GM18520 (cell line): ENCODE data around the gene SLC8A1.

Experiments
- ATAC-seq: cut with Tn5 transposase; IDR thresholded peaks from one replicate; pipeline ENCODE4 v1.9.1; 2021; ENCODE audit not compliant: unreplicated experiment

The SLC8A1 gene

DNA sequence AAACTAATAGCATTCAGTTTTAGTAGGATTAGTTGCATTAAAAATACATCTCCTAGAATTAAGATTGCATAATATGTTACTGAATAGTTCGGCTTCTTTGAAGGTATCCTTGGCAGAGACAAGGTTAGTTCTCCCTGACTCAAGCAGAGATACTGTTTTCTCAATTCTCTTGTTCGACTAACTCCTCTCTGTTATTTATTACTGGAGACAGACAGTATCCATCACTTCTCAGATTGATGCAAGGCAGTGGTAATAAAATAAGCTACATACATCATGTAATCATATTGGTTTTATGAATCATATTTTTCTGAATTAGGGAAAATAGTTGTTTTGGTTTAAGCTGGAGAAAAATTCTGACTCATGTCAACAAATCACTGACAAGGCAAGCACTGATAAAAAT is 134.8 kb downstream of the SLC8A1 start:
- no peak for ATAC-seq

DNA sequence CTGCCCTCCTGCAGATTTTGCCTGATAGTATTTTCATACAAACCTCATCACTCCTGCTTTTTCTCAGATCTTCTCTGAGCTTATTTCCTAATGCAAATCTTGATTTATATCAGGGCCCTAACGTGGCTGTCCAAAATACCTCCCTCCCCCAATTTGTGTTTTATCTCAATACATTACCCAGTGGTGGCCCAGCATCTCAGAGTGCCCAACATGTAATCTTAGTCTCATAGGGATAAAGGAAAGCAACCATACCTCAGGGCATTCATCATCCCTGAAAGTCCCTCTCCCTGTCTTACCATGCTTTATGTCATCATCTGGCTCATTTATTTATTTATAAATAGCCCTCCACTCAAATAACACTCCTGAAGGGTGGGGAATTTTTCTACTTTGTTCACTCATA is 135.3 kb downstream of the SLC8A1 start:
- ATAC-seq, result no peak

DNA sequence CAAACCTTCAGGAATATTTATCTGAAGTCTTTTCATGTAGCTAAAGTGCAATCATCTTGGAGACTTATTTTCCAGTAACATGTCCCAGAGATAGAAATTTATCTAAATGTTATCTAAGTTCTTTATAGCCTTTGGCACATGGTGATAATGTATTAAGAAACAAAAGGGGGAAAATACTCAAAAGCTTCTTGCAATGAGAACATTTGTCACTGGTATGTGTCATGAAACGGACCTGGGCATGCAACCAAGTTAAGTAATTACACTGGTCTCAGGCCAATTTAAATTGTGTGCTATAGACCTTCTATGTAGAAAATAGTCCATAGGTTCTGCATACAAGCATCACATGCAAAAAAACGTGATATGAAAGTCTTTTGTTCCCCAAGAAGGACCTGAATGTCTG is 136.2 kb downstream of the SLC8A1 start:
- ATAC-seq, result no peak

DNA sequence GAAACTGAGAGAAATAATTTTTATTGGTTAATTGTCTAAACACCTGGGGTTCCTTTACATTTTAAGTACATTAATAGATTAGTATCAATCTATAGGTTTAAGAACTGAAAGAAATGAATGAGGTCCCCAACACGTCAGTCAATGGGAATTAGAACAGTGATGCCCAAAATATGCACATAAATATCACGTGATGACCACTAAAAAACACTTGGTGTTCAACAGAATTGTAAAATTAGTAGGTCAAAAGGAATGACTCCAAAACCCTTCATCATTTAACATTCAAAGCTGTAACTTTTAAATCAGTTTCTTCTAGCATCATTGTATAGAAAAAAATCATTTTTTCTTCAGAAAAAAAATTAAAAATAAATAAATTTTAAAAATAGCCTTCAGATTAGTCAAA is 140.9 kb downstream of the SLC8A1 start:
- no peak for ATAC-seq

DNA sequence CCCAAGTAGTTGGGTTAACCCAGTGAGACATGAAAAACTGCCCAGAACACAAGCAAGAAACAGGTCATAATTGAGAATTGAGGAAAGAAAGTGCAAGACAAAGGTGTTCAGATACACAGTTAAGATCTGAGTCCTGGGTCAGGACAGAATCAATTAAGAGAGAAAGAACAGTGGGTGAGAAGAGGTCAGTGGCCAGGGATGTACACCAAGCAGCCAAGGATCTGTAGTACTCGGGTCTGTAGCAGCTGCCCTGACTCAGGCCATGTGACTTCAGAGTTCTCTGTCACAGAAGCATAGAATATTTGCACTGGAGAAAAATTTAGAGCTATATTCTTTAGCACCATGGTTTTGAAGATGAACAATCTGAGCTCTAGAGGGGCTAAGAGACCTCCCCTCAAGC is 141.6 kb downstream of the SLC8A1 start:
- ATAC-seq, result no peak

DNA sequence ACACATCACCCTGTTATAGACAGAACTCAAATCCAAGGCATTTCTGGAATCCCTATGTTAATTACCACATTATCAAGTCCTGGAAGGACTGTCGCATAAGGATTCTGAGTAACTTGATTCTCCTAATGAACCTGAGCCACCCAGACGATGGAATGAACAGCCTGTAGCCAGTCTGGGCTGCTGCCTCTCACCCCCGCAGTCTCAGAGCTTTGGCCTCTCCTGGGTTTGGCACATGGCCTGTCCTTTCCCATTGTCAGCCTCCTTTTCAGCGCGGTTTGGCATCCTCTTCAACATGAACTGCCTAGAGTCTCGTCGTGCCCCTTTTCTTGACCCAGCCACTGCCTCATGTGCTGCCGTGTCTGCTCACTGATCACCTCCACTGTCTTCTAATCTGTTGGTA is 147.6 kb downstream of the SLC8A1 start:
- no peak for ATAC-seq

DNA sequence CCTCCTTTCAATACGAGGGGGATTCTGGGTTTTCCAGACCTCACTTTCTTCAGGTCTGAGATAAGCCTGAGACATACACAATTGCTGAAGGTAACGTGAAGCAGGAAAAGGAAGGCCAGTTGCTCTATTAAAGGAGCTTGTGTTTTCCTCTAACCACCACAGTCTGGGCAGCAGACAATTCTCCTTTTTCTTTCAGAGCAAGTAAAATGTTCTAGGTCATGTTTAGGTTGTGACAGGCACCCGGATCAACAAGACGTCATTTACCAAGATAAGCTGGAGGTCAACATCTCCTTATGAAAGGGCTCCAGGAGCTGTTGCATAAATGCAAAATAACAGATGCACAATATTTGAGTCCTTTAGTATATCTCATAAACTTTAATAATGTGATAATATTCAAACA is 148.1 kb downstream of the SLC8A1 start:
- ATAC-seq, result no peak

DNA sequence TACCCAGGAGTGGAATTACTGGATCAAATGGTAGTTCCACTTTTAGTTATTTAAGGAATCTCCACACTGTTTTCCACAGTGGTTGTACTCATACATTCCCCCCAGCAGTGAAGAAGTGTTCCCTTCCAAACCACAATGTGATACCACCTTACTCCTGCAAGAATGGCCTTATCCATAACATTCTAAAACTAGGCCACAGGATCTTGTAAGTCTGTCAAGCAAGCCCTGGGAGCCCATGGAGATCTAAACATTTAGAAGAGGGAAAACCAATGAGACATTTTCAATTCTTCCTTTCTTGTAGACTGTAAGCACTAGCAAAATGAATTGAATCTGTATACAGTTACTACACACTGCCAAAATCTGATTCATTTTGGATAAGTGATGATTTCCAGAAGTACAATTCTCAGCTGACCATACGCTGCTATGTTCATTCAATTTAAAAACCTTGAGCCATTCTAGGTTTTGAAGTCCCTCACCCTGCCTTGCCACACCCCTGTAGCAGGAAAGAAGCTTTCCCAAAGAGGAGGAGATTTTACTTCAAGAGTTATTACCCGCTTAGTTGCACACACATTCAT is 149.1 kb downstream of the SLC8A1 start:
- ATAC-seq, result no peak

DNA sequence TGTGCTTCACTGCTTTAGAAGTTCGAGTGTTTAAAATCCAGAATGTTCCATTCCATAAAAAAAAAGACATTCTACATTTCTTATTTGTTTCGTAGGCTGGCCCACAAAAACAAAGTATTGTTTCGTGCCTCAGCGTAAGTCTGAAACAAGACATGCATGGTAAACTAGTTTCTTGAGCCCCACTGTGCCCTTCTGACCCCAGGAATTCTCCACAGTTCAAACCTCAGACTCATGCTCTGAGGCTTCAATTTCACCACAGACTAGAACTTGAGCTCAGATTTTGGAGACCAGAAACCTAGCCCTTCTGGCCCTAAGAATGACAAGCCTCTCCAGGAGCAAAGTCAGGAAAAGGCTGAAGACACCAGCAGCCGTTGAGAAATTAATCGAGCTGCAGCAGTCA is 151.5 kb downstream of the SLC8A1 start:
- no peak for ATAC-seq

DNA sequence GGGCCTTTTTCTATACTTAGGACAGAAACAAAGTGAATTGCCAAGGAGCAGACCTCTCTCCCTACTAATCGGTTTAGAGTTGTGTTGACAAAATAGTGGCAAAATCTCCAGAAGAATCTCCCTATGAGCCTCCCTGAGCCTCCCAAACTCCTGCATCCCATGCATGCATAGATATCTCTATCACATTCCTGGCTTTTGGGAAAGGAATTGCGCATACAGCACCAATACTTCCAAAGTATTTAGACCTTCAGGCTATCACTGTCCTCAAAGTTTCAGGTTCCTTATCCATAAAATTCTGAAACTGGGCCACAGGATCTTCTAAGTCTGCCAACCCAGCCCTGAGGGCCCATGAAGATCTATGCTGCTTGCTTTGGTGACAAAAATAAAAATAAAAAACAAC is 152.1 kb downstream of the SLC8A1 start:
- no peak for ATAC-seq

DNA sequence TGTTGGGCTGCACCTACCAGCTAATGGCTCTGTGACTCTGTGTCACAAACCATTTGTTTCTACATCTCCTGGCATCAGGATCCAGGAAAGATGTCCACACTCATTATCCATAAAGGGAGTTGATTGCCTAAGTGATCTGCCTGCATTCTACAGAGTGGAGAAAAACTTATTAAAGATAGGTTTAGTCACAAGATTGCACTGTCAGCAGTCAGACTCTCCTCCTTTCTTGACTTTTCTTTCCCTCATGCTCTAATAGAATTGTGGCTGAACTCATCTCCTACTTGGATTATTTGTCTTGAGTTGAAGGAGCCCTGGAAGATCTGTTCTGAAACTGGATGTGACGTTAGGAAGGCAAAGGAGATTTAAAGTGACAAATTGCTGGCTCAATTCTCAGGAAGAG is 152.7 kb downstream of the SLC8A1 start:
- no peak for ATAC-seq

DNA sequence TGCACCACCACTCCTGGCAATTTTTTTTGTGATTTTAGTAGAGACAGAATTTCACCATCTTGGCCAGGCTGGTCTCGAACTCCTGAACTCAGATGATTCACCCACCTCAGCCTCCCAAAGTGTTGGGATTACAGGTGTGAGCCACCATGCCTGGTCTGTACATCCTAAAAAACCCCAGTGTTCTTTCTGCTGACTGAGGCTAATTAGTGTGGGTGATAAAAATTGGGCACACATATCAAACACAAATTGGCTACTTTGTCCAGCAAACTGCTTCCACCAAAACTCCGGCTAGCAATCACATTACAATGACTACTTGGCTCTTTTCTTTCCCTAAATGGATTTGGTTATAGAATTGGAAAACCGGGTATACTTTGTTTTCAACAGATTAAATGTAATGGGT is 153.9 kb downstream of the SLC8A1 start:
- no peak for ATAC-seq

DNA sequence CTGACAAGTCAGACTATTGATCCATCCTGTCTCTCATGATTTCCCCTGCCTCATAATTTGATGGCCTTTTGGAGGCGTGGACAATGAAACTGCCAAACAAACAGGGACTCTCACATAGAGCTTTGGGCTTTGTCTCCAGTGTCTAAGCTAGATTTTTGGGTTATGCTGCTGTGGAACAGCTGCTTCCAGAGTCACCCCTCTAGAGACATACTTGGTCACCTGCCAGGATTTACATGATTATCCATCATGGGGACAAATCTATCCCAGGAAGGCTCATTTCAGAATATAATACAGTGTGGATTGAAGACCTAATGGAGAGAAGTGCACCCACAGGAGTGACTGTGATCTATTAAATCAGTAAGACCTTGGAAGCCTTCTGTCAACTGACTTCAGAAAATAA is 159.6 kb downstream of the SLC8A1 start:
- ATAC-seq, result no peak

DNA sequence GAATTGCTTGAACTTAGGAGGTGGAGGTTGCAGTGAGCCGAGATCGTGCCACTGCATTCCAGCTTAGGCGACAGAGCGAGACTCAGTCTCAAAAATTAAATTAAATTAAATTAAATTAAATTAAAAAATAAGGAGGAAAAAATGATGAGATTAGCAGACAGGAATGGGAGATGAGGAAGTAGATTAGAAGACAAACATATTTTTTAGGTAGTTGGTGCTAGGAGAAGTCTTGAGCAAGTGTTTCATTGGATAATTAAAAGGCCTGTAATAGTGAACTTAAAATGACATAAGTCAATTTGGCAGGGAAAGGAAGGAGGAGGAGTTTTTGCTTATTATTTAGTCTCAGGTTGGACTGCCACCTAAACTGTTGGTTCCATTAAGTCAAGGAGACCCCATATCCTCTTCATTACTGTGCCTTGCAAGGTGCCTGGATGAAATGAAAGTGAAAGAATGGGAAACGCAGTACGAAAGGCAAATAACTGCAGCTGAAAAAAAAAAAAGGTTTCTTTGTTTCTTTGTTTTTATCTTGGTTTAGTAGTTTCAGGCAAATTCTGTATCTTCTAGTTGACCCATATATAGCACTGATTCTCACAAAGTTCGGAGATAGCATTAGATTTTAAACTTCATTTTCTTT is 162.0 kb downstream of the SLC8A1 start:
- no peak for ATAC-seq

DNA sequence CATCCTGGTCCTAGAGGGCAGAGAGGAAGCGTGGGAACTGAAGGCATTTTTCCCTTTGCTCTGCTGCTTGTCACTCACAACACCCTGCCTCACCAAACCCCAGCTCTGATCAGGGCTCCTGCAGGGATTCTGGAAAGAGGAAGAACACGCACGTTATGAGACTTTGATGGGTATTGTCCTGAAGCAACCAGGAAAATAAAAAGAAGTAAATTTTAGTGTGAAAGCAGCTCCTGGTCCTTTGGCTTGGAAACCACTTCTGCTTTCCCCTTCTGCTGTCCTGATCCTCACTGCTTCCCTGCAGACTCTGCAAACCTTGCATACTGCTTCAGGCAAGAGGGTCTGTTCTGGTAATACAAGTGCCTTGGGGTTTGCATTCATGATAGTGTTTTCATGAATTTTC is 164.1 kb downstream of the SLC8A1 start:
- ATAC-seq, result no peak

DNA sequence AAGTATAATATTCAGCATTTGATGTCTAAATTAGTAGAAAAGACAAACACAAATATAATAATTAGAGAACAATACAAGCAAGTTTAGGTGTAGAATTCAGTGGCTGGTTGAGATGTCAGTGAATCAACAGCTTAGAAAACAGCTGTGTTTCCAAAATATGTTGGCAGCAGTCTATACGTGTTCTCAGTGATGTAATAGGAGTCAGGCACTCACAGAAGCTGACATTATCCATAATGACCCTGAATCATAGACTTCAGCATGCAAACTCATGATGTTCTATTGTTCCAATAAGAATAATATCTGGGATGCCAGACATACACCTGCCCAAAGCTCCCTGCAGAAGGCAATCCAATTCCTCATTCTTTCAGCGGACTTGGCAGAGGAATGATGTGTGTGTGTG is 164.7 kb downstream of the SLC8A1 start:
- ATAC-seq, result no peak

DNA sequence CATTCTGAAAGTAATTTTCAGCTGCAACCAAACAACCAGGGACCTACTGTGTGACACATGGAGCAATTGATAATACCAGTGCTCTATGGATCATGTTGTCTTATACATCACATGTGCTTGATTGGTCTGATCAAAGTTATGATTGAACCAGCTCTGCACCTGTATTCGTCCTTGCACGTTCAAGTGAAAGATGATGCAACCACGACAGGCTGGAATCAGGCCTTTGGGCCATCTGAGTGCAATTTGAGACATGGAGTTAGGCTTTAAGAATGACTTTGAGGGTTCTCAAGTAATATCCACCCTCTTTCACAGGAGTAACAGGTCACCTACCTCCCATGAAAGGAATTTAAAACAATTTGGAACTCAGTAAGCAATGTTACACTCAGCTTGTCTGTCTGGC is 165.2 kb downstream of the SLC8A1 start:
- ATAC-seq, result no peak

DNA sequence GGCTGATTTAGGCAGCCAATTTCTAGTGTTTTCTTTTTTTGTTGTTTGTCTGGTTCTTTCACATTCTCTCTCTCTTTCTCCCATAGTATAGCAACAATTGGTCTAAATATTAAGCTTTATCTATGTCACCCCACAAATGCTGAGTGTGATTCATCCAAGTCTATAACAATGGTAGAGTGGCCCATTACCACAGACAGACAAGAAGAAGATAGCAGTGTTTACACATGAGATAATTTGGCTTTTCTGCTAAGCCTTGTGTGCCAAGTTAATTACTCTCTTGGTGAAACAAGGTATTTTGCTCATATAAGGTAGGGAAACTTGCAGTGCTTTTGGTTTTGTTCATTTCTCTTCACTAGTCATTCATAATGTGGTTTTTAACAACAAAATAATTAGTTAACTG is 166.5 kb downstream of the SLC8A1 start:
- ATAC-seq, result no peak

DNA sequence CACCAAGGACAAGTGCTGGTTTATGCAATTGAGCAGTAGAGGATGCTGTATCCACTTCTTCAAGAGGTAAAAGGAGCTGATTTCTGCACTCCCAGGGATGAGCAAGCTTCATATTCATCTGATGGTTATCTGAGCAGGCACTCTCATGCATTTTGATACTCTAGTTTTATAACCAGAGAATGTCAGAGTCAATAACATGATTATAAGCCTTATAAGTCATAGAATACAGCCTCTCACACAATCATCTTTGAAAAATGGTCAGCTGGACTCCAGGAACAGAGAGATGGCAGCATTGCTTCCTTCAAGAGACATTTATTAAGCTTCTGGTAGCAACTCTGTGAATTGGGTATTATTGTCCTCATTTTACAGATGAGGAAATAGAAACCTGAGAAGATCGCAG is 167.1 kb downstream of the SLC8A1 start:
- ATAC-seq, result no peak

DNA sequence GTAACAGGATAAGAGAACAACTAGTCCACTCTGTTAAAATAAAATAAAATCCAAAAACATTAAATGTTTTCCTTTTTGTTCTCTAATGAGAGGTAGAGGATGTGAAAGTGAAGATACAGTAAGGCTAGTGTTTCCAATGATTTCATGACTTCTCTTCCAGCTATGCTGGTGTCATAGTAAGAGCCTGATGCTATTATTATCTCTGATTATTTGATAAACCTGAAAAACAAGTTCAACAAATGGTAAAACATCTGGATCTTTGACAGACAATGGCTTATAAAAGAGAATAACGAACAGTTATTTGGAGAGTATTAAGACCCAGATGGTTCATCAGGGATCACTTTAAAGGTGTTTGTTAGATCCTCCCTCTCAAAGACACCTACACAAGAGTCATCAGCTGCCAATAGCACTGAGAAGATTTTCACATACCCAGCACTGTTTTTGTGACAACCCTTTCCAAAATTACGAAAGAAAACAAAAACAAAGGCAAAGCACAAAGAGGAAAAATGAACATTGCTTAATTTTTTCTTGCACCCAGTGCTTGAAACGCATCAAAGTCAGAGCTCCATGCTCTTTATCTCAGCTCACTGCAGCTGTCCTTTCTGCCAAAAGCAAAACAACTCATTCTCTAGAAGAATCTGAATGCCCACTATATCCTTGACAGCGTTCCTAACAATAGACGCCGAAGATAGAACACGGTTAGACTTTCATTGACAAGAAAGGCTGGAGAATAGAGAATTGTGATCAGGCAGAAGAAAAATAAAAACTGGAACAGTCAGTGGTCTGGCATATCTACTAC is 168.6 kb downstream of the SLC8A1 start:
- no peak for ATAC-seq

DNA sequence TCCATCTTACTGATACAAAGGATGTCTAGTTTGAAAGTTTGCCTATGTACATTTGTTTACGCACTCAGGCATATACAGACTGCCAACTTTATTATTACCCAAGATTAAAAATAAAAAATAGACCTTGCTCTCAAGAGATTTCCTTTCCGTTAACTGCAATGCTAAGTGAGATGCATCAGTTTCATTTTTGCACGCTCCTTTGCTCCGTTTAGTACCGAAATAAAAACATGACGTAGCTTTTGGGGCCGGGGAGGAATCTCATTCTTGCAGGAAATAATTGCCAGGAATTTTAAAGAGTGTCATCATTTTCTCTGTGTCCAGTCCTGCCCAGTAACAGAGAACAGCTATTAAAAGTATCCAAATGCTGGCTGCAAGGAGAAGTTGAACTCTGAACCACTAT is 169.5 kb downstream of the SLC8A1 start:
- no peak for ATAC-seq
